Measurements from ENCODE around the gene SUPT20H. TPM values are rescaled to one million over a fixed set of nuclear protein-coding genes. Genes with fewer than 3 reads are reported as not detected.

Gene SUPT20H
- polyA plus RNA-seq, 3 donors: 24.7 to 39.8 (median 35.5) TPM

DNA sequence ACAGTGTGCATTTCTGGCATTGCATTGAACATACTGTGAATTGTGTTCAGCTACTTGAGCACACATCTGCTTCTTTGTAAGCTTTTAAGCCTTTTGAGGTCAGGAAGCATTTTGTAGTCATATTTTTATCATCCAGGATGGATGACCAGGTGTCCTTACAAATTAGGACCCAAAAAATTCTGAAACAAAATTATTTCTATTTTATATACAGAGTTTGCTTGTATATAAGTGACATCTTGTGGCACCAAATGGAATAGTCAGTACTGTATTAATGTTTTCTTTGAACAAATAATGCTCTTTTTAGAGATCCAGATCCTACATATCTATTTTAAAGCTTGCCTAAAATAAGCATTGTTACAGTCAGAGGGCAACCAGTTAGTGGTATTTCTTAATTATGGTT, 9.5 kb upstream of the SUPT20H start:
- Mint-ChIP-seq H3K4me1 (peaks cover 2% of the 10 kb centered on the region), H3K36me3 (no peaks in the 10 kb centered on the region), H3K27me3 (ENCODE audit: low read depth in 3 of 3) (peaks cover 4 to 5% (median 4%) of the 10 kb centered on the region in 3 donors), H3K27ac (no peak overlapping the region), H3K4me3 (no peak overlapping the region), H3K9me3 (no peaks in the 10 kb centered on the region)
- Histone ChIP-seq H3K4me2 (replicated peaks; ENCODE audit: extremely low read depth, low read length, poor library complexity, severe bottlenecking) (no peak overlapping the region), H3K79me2 (ENCODE audit: insufficient read depth, low read length) (no peaks in the 10 kb centered on the region), H3K4me3 (replicated peaks in 1 of 3; ENCODE audit: low read depth in 2 of 3, low read length in 3 of 3) (no peak overlapping the region), H3K27ac (ENCODE audit: low read depth in 1 of 2, low read length in 2 of 2) (no peak overlapping the region), H4K20me1 (ENCODE audit: insufficient read depth, low read length) (no peaks in the 10 kb centered on the region), H3K9me3 (replicated peaks in 1 of 2; ENCODE audit: control insufficient read depth in 1 of 2, insufficient read depth in 1 of 2, low read length in 2 of 2) (no peaks in the 10 kb centered on the region), H3K36me3 (replicated peaks in 1 of 2; ENCODE audit: control insufficient read depth in 1 of 2, insufficient read depth in 2 of 2, low read length in 2 of 2) (no peaks in the 10 kb centered on the region), H3K27me3 (ENCODE audit: control insufficient read depth in 2 of 2, insufficient read depth in 2 of 2, low read length in 2 of 2) (no peaks in the 10 kb centered on the region), H3K9ac (ENCODE audit: insufficient read depth, low read length, poor library complexity, severe bottlenecking) (no peak overlapping the region), H3K4me1 (ENCODE audit: control insufficient read depth in 1 of 2, insufficient read depth in 2 of 2, low read length in 2 of 2) (no peaks in the 10 kb centered on the region), H2AFZ (ENCODE audit: insufficient read depth, low read depth, low read length, poor library complexity, severe bottlenecking) (no peak overlapping the region)
- intact Hi-C loops (cut with micrococcal nuclease): no loop called here
- TF ChIP-seq CTCF (IDR thresholded peaks at IDR 0.05): no peak
- no peak for DNase-seq

DNA sequence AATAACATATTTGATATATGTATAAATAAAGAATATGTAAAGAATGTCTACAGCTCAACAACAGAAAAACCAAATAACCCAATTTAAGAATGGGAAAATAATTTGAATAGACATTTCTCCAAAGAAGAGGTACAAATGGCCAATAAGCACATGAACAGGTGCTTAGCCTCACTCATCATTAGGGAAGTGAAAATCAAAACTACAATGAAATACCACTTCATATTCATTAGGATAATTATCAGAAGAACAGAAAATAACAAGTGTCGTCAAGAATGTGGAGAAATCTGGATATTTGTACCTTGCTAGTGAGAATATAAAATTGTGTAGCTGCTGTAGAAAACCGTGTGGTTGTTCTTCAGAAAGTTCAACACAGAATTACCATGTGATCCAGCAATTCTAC, 8.4 kb upstream of the SUPT20H start:
- H3K9me3 ChIP-seq (replicated peaks in 1 of 2; ENCODE audit: control insufficient read depth in 1 of 2, insufficient read depth in 1 of 2, low read length in 2 of 2): no peaks in the 10 kb centered on the region
- H2AFZ ChIP-seq (ENCODE audit: insufficient read depth, low read depth, low read length, poor library complexity, severe bottlenecking): no peak overlapping the region
- no peak overlapping the region for H3K27ac ChIP-seq (ENCODE audit: low read depth in 1 of 2, low read length in 2 of 2)
- no peaks in the 10 kb centered on the region for H3K9me3 Mint-ChIP-seq
- H3K79me2 ChIP-seq (ENCODE audit: insufficient read depth, low read length): no peaks in the 10 kb centered on the region
- H3K4me3 Mint-ChIP-seq: no peak overlapping the region
- H3K27me3 ChIP-seq (ENCODE audit: control insufficient read depth in 2 of 2, insufficient read depth in 2 of 2, low read length in 2 of 2): no peaks in the 10 kb centered on the region
- no peak overlapping the region for H3K4me2 ChIP-seq (replicated peaks; ENCODE audit: extremely low read depth, low read length, poor library complexity, severe bottlenecking)
- H3K4me1 ChIP-seq (ENCODE audit: control insufficient read depth in 1 of 2, insufficient read depth in 2 of 2, low read length in 2 of 2): no peaks in the 10 kb centered on the region
- no peak overlapping the region for H3K4me3 ChIP-seq (replicated peaks in 1 of 3; ENCODE audit: low read depth in 2 of 3, low read length in 3 of 3)
- H3K27me3 Mint-ChIP-seq (ENCODE audit: low read depth in 3 of 3): peaks cover 2 to 4% (median 4%) of the 10 kb centered on the region in 3 donors
- DNase-seq: no peak
- H4K20me1 ChIP-seq (ENCODE audit: insufficient read depth, low read length): no peaks in the 10 kb centered on the region
- H3K36me3 Mint-ChIP-seq: no peaks in the 10 kb centered on the region
- H3K27ac Mint-ChIP-seq: no peak overlapping the region
- peaks cover 2% of the 10 kb centered on the region for H3K4me1 Mint-ChIP-seq
- WGBS (ENCODE audit: insufficient coverage): no CpG with 5 or more reads among the region's 2 CpGs
- H3K36me3 ChIP-seq (replicated peaks in 1 of 2; ENCODE audit: control insufficient read depth in 1 of 2, insufficient read depth in 2 of 2, low read length in 2 of 2): no peaks in the 10 kb centered on the region
- H3K9ac ChIP-seq (ENCODE audit: insufficient read depth, low read length, poor library complexity, severe bottlenecking): no peak overlapping the region
- no peak for TF ChIP-seq CTCF (IDR thresholded peaks at IDR 0.05)
- intact Hi-C loops (cut with micrococcal nuclease): no loop called here
